ENCODE results near the gene NOXO1. TPM values are rescaled to one million over a fixed set of nuclear protein-coding genes. Genes with fewer than 3 reads are reported as not detected.

Gene NOXO1
- polyA plus RNA-seq, 1 donor (not counting 4 experiments of a cell fraction or from before 2014, with no cell fraction given): 0.38 TPM

DNA sequence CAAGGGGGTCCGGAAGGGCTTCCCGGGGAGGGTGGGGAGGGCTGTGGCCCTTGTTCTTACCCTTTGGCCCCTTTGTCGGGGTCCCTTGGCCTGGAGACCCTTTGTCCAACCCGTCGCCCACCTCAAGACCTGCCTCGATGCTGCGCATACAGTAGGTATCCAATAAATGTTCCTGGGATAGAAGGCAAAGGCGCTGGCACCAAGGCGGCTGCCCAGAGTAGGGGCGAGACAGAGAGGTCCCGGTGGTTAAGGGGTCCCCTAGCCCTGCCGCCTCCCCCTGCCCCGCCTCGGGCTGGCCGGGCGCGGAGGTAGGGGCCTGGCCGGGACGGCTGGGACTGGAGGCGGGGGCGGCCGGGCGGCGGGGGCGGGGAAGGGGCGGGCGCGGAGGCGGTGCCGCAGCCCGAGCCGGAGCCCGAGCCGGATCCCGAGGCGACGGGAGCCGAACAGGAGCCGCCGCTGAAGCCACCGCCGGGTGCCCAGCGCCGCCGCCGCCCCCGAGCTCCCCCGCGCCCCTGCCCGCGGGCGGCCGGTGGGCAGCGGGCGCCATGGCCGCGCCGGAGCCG lies 45.3 kb upstream of the NOXO1 start, which contains the start of gene NHERF2:
NHERF2 (plus strand) TSS at position 442 of the 563 bp plus-strand sequence; CDS start at position 546, 104 bp downstream.
- Histone ChIP-seq H3K27ac (ENCODE audit: control insufficient read depth, insufficient read depth, low read length) (no peak within 1 kb of the TSS), H2AFZ (ENCODE audit: control insufficient read depth, low read length) (peak within 1 kb of the TSS; percentile 37), H3K9me3 (ENCODE audit: control insufficient read depth, low read depth, low read length) (no peaks in the 10 kb centered on the region), H3K9ac (ENCODE audit: control insufficient read depth, extremely low read depth, insufficient read depth, low read length) (peak within 1 kb of the TSS; percentile 9), H3K4me1 (ENCODE audit: control insufficient read depth, extremely low read depth, insufficient read depth, low read length) (peaks cover 15% of the 10 kb centered on the region), H3K4me3 (ENCODE audit: control insufficient read depth in 2 of 3, extremely low read depth in 1 of 3, insufficient read depth in 2 of 3, low read depth in 1 of 3, low read length in 3 of 3) (peak within 1 kb of the TSS; percentile 36 to 59 (median 55)), H4K20me1 (ENCODE audit: control insufficient read depth, extremely low read depth, insufficient read depth, low read length) (no peaks in the 10 kb centered on the region), H3K36me3 (ENCODE audit: control insufficient read depth in 2 of 2, extremely low read depth in 1 of 2, insufficient read depth in 2 of 2, low read length in 2 of 2) (no peaks in the 10 kb centered on the region), H3K27me3 (ENCODE audit: control insufficient read depth, extremely low read depth, insufficient read depth, low read length) (no peaks in the 10 kb centered on the region), H3K79me2 (ENCODE audit: control insufficient read depth, insufficient read depth, low read length) (no peaks in the 10 kb centered on the region), H3K4me2 (ENCODE audit: control insufficient read depth, extremely low read depth, insufficient read depth, low read depth, low read length) (peak within 1 kb of the TSS; percentile 76), H3K9me1 (ENCODE audit: control insufficient read depth, extremely low read depth, insufficient read depth, low read length) (no peaks in the 10 kb centered on the region)
- TF ChIP-seq, protein P1, sequence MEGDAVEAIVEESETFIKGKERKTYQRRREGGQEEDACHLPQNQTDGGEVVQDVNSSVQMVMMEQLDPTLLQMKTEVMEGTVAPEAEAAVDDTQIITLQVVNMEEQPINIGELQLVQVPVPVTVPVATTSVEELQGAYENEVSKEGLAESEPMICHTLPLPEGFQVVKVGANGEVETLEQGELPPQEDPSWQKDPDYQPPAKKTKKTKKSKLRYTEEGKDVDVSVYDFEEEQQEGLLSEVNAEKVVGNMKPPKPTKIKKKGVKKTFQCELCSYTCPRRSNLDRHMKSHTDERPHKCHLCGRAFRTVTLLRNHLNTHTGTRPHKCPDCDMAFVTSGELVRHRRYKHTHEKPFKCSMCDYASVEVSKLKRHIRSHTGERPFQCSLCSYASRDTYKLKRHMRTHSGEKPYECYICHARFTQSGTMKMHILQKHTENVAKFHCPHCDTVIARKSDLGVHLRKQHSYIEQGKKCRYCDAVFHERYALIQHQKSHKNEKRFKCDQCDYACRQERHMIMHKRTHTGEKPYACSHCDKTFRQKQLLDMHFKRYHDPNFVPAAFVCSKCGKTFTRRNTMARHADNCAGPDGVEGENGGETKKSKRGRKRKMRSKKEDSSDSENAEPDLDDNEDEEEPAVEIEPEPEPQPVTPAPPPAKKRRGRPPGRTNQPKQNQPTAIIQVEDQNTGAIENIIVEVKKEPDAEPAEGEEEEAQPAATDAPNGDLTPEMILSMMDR (optimal IDR thresholded peaks at IDR 0.05 in 1 of 3, IDR thresholded peaks at IDR 0.05 in 1 of 3, conservative IDR thresholded peaks at IDR 0.05 in 1 of 3; ENCODE audit: extremely low read depth in 1 of 3, insufficient read depth in 2 of 3, low read length in 3 of 3): no peak
- no peak for TF ChIP-seq EZH2 (IDR thresholded peaks at IDR 0.05; ENCODE audit: low read length)
- DNase-seq (ENCODE audit: low read depth, low spot score) (no peak), FAIRE-seq (no peak)
- dilution Hi-C loops (cut with MboI; ENCODE audit: extremely low pct_ligation_motif_present, low sequenced_read_pairs): no loop called here

- no peak overlapping the region for H3K9ac ChIP-seq (ENCODE audit: control insufficient read depth, extremely low read depth, insufficient read depth, low read length)
Observed at GRCh38 chr16:2025878-2026460, 44.7 kb upstream of the NOXO1 start.

More at GRCh38 chr16:2025878-2026460, 44.7 kb upstream of the NOXO1 start:
- FAIRE-seq: no peak
- H3K36me3 ChIP-seq (ENCODE audit: control insufficient read depth in 2 of 2, extremely low read depth in 1 of 2, insufficient read depth in 2 of 2, low read length in 2 of 2): no peaks in the 10 kb centered on the region
- H3K4me2 ChIP-seq (ENCODE audit: control insufficient read depth, extremely low read depth, insufficient read depth, low read depth, low read length): no peak overlapping the region
- no peaks in the 10 kb centered on the region for H3K79me2 ChIP-seq (ENCODE audit: control insufficient read depth, insufficient read depth, low read length)
- no peaks in the 10 kb centered on the region for H4K20me1 ChIP-seq (ENCODE audit: control insufficient read depth, extremely low read depth, insufficient read depth, low read length)
- no peaks in the 10 kb centered on the region for H3K9me1 ChIP-seq (ENCODE audit: control insufficient read depth, extremely low read depth, insufficient read depth, low read length)
- no peaks in the 10 kb centered on the region for H3K9me3 ChIP-seq (ENCODE audit: control insufficient read depth, low read depth, low read length)
- dilution Hi-C loops (cut with MboI; ENCODE audit: extremely low pct_ligation_motif_present, low sequenced_read_pairs): no loop called here
- H3K4me1 ChIP-seq (ENCODE audit: control insufficient read depth, extremely low read depth, insufficient read depth, low read length): peaks cover 15% of the 10 kb centered on the region
- no peak overlapping the region for H3K27ac ChIP-seq (ENCODE audit: control insufficient read depth, insufficient read depth, low read length)
- no peak for TF ChIP-seq EZH2 (IDR thresholded peaks at IDR 0.05; ENCODE audit: low read length)
- TF ChIP-seq, protein P1 (optimal IDR thresholded peaks at IDR 0.05 in 1 of 3, IDR thresholded peaks at IDR 0.05 in 1 of 3, conservative IDR thresholded peaks at IDR 0.05 in 1 of 3; ENCODE audit: extremely low read depth in 1 of 3, insufficient read depth in 2 of 3, low read length in 3 of 3): no peak
- peaks cover under 1% of the 10 kb centered on the region for H3K27me3 ChIP-seq (ENCODE audit: control insufficient read depth, extremely low read depth, insufficient read depth, low read length)
- H3K4me3 ChIP-seq (ENCODE audit: control insufficient read depth in 2 of 3, extremely low read depth in 1 of 3, insufficient read depth in 2 of 3, low read depth in 1 of 3, low read length in 3 of 3): no peak overlapping the region
- DNase-seq (ENCODE audit: low read depth, low spot score): no peak
- H2AFZ ChIP-seq (ENCODE audit: control insufficient read depth, low read length): no peak overlapping the region

Measured in keratinocyte (primary cell).